NCI-H128 (cell line): ENCODE measurements around the gene HTRA3.

ENCODE experiments used
- DNase-seq: peaks from one replicate; lab custom pipeline; 2025; ENCODE audit not compliant: unreplicated experiment; lab: John Stamatoyannopoulos, UW

The HTRA3 gene

GRCh38 chr4:8245884-8246833 lies 23.4 kb upstream of the HTRA3 start:
- no peak for DNase-seq

GRCh38 chr4:8247047-8247930 lies 22.3 kb upstream of the HTRA3 start:
- no peak for DNase-seq

GRCh38 chr4:8248091-8248490 lies 21.5 kb upstream of the HTRA3 start:
- DNase-seq = no peak

DNA sequence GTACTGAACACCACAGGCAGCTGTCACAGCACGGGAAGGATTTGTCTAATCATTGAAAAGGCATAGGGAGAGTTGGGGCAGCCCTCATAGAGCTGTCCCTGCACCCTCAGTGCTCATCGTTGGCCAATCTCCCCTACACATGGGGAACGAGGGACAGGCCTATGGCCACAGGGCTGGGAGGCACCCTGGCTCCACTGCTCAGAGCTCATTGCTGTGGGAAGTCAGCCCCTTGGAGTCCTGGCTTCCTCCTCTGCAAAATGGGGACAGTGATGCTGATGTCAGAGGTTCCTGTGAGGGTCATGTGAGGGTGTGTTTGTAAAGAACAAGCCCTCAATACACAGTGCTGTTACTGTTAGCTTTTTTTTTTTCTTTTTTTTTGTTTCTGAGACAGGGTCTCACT lies 19.3 kb upstream of the HTRA3 start:
- DNase-seq = no peak

DNA sequence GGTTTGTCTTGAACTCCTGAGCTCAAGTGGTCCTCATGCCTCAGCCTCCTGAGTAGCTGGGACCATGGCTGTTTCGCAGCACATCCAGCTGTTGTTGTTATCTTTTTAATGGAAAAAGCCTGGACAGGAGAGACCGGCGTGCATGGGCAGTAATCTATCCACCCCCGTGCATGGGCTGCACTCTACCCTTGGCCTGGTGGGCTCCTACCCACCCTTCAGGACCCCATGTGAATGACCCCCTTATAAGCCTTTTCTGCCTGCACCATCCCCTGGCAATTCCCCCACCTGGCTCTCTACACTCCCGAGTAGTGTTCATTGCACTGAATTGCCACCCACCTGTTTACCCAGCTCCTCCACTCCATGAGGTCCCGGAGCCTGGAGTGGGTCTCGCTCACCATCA lies 18.9 kb upstream of the HTRA3 start:
- no peak for DNase-seq

DNA sequence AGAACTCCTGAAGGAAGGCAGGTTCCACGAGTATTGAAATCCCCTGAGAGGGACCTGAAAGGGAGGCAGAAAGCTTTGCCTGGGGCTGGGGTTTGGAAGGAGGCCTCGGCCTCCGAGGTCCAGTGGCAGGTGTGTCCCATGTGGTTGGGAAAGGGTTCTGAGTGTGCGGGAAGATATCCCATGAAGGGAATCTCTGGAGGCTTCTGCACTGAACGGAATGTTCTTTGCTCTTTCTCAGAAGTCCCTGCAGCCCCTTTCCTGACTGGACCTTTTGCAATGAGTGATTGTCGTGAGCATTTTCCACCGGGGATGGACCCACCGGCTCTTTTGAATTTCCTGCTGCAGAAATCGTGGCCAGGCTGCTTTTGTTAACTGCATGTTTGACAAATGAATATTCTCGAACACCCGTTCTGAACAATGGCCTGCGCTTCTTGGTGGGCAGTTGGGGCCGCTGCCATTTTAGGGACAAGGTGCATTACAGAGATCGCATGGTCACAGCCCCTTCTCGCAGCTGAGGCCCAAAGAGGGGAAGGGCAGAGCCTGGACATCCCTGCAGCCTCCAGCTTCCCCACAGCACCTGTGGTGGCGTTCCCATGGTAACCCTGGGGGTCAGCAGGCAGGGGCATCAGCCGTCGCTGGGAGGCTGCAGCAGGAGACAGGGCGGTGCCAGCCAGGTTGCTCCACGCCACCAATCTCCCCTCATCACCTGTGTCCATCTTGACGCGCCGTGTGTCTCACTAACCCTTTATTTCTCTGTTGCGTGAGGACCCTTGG lies 18.3 kb upstream of the HTRA3 start:
- no peak for DNase-seq

DNA sequence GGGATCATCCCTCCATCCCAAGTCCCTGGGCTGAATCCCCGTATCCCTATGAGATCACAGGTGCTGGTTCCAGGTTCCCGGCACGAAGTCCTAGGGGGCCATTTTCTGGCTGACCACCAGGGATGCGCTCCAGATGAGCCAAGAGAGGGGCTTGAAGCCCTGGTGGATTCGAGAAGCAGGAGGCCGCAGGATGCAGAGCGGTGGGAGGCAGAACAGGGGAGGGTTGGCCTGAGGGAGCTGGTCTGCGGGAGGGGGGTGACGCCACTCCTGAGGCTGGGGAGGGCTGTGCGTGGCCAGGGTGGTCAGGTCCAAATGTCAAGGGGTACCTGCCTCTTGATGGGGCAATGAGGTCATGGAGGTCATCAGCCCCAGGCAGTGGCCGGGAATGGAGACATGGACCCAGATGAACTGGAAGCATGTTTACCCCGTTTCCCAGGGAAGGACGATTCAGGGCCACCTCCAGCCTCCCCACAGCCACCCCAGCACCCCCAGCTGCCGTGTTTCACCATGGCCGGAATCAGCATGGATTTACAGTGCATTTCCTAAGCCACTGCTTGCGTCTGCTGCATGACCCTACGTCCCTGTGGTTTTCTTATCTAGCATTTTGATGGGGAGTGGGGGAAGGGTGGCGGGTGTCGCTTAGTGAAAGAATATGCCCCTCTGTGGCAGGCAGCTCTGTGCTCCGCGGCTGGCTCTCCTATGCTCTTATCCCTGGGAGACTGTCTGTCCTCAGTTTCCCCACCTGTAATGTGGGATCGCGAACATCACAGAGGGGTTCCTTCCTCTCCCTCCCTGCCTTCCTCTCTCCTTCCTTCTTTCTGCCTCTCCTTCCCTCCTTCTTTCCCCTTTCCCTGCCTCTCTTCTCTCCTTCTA lies 17.0 kb upstream of the HTRA3 start:
- no peak for DNase-seq

- no peak for DNase-seq
These were observed 15.5 kb upstream of the HTRA3 start for GRCh38 chr4:8254076-8254475.

DNA sequence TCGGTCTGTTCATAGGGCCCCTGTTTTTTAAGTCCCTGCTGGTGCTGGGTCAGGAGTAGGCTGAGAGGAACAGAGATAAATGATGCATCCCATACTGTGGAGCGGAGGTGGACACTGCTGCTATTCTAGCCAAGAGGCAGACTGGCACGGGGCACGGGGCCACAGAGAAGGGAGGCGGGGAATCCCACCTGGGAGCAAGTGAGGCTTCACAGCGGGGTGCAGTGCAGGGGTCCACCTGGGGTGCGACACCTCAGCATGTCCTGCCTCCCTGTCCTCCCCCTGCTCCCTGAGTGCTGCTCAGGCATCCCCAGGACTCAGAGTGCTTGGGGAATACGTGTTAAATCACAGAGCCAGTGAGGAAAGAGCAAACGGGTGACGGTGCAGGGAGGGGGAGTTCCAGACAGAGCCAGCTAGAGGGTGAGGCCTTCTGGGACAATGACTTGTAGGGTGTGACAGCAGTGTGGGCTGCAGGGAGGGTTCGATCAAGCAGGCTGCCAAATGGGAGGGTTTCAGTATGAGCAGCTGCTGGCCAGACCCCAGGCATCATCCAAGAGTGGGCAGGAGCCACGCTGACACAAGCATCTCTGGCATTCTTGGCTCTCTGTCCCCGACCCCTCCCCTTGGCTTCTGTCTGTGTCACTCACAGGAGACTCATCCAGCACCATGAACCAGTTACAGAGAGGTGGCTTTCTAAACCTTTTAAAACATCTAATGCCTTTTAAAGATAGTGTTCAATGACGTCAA lies 13.7 kb upstream of the HTRA3 start:
- DNase-seq = no peak

- no peak for DNase-seq
These were observed 11.7 kb upstream of the HTRA3 start for GRCh38 chr4:8257854-8258253.

GRCh38 chr4:8258552-8259212 lies 10.9 kb upstream of the HTRA3 start:
- DNase-seq = no peak

GRCh38 chr4:8259743-8260430 lies 9.7 kb upstream of the HTRA3 start:
- no peak for DNase-seq

DNA sequence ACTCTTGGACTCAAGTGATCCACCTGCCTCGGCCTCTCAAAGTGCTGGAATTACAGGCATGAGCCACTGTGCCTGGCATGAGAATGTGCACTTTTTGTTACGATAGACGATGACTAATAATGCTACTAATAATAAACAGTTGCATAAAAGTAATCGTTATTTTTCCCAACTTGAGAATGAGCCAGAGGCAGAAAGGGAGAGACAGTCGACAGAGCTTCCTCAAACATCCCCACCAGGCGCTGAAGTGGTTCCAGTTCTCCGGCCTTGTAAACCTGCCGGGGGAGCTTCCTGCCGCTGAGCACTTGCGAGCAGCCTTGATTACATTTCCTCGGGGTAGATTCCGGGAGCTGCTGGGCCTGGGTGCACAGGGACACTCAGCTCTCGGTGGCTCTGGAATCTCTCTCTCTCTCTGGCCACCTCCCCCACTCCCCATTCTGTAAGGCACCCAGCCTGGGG lies 8.9 kb upstream of the HTRA3 start:
- no peak for DNase-seq

DNA sequence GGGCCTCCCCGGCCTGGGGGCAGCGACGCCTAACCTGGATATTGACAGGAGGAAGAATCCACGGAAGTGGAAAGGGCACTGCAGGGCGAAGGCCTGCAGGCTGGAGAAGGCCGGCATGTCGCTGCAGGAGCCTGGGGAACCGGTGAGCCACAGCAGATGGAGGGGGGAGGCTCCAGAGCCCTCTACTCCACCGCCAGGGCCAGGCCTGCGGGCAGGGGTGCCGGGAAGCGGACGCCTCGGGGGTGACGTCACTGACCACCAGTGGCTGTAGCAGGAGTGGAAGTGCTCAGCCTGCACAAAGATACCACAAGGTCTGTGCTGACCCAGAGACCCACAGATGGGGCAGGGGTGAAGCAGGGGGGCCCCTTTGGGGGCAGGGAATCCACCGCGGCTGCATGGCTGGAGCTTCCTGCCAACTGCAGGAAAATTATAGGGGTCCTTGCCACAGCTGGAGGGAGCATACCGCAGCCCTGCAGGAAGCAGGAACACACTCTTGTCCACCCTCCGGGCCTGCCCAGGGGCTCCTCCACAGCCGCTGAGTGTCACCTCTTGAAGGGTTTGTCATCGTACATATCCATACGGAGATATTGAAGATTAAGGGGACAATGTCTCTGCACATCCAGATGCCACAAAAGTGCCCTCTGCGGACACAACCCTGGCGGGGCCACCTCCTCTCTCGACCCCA lies 7.6 kb upstream of the HTRA3 start:
- no peak for DNase-seq

- no peak for DNase-seq
These were observed 6.8 kb upstream of the HTRA3 start for GRCh38 chr4:8262637-8263322.

DNA sequence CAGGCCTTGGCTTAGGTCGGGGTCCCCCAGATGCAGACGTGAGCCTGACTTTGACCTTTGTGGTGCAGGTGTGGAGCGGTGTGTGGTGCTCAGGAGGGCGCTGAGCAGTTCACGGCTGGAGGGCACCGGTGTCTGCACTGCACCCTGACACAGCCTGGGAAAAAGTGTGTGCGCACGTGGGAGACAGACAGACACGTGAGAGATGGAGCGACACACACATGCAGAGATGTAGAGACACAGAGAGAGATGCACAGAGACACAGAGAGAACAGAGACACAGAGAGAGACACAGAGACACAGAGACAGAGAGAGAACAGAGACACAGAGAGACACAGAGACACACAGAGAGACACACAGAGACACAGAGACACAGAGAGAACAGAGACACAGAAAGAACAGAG lies 6.2 kb upstream of the HTRA3 start:
- no peak for DNase-seq

- DNase-seq = no peak
These were observed 5.4 kb upstream of the HTRA3 start for GRCh38 chr4:8264106-8264505.
